Neural cell (in vitro differentiated cells): Measurements from ENCODE around the gene TRMT10B.

Experiments used
- EZH2 ChIP-seq: fragments of 200-600, 300-800 bp; shearing (Covaris generic), sonication (generic); IDR thresholded peaks from 2 replicates; pipeline ENCODE4 v1.6.1; 2014; ENCODE audit warnings: antibody characterized with exemption, low read length, borderline replicate concordance, mild to moderate bottlenecking; ENCODE audit not compliant: insufficient read depth, poor library complexity, severe bottlenecking
- POLR2AphosphoS5 ChIP-seq: IDR thresholded peaks from 2 replicates; pipeline ENCODE4 v1.6.1; 2012
- TF ChIP-seq, protein P1 (sequence below): fragments of 450-650 bp; IDR thresholded peaks from 2 replicates; pipeline ENCODE4 v1.5.1; 2014; ENCODE audit warnings: antibody characterized with exemption, mild to moderate bottlenecking, moderate library complexity; ENCODE audit not compliant: poor library complexity, severe bottlenecking
- TF ChIP-seq, protein P2 (sequence below): IDR thresholded peaks from 2 replicates; pipeline ENCODE4 v1.6.1; 2012; ENCODE audit warnings: borderline replicate concordance

DNA sequence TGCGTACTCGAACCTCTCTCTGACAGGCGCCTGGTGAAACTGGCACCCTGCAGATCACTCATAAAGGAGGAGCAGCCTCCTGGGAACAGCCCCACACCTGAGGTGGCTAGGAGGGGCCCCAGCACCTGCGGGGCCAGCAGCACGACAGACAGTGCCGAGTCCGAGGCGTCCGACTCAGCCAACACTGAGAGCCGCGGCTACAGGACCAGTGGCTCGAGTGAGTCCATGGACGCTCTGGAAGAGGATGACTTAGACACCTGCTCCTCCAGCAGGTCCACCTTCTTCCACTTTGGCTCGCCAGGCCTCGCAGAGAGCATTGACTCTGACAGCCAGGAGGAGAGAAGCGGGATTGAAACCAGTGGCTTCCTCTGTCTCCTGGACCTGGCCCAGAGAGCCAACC lies 13.5 kb upstream of the TRMT10B start:
- TF ChIP-seq, protein P1, sequence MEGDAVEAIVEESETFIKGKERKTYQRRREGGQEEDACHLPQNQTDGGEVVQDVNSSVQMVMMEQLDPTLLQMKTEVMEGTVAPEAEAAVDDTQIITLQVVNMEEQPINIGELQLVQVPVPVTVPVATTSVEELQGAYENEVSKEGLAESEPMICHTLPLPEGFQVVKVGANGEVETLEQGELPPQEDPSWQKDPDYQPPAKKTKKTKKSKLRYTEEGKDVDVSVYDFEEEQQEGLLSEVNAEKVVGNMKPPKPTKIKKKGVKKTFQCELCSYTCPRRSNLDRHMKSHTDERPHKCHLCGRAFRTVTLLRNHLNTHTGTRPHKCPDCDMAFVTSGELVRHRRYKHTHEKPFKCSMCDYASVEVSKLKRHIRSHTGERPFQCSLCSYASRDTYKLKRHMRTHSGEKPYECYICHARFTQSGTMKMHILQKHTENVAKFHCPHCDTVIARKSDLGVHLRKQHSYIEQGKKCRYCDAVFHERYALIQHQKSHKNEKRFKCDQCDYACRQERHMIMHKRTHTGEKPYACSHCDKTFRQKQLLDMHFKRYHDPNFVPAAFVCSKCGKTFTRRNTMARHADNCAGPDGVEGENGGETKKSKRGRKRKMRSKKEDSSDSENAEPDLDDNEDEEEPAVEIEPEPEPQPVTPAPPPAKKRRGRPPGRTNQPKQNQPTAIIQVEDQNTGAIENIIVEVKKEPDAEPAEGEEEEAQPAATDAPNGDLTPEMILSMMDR: no peak
- TF ChIP-seq POLR2AphosphoS5 (no peak), EZH2 (no peak)
- TF ChIP-seq, protein P2, sequence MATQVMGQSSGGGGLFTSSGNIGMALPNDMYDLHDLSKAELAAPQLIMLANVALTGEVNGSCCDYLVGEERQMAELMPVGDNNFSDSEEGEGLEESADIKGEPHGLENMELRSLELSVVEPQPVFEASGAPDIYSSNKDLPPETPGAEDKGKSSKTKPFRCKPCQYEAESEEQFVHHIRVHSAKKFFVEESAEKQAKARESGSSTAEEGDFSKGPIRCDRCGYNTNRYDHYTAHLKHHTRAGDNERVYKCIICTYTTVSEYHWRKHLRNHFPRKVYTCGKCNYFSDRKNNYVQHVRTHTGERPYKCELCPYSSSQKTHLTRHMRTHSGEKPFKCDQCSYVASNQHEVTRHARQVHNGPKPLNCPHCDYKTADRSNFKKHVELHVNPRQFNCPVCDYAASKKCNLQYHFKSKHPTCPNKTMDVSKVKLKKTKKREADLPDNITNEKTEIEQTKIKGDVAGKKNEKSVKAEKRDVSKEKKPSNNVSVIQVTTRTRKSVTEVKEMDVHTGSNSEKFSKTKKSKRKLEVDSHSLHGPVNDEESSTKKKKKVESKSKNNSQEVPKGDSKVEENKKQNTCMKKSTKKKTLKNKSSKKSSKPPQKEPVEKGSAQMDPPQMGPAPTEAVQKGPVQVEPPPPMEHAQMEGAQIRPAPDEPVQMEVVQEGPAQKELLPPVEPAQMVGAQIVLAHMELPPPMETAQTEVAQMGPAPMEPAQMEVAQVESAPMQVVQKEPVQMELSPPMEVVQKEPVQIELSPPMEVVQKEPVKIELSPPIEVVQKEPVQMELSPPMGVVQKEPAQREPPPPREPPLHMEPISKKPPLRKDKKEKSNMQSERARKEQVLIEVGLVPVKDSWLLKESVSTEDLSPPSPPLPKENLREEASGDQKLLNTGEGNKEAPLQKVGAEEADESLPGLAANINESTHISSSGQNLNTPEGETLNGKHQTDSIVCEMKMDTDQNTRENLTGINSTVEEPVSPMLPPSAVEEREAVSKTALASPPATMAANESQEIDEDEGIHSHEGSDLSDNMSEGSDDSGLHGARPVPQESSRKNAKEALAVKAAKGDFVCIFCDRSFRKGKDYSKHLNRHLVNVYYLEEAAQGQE: no peak
